MM.1S (cell line): ENCODE results near the gene NDUFAF7.
A peak's percentile ranks its signal among the peaks of the same experiment; 100 is the strongest.

Source experiments
- DNase-seq: peaks from one replicate; pipeline ENCODE4 v3.0.0-alpha.2; 2015
- H2AFZ ChIP-seq: fragments of 300-600 bp; sonication (generic); 2 replicates; pipeline ENCODE4 v1.6.0; 2016; ENCODE audit warnings: antibody characterized with exemption, low read length
- H3F3A ChIP-seq: fragments of 300-600 bp; sonication (generic); 2 replicates; pipeline ENCODE4 v1.6.1; 2016; ENCODE audit warnings: mild to moderate bottlenecking, antibody characterized with exemption, low read length, moderate library complexity, mixed read lengths; ENCODE audit not compliant: insufficient read depth
- H3K27ac ChIP-seq: fragments of 300-600 bp; sonication (generic); 2 replicates; pipeline ENCODE4 v1.5.1; 2016; ENCODE audit warnings: mild to moderate bottlenecking, low read length
- H3K27me3 ChIP-seq: fragments of 300-600 bp; sonication (generic); replicated peaks from 2 replicates; pipeline ENCODE4 v1.6.0; 2016; ENCODE audit warnings: low read length; ENCODE audit not compliant: insufficient read depth
- H3K36me3 ChIP-seq: fragments of 300-600 bp; sonication (generic); replicated peaks from 2 replicates; pipeline ENCODE4 v1.6.1; 2016; ENCODE audit warnings: mild to moderate bottlenecking, low read length, mixed read lengths; ENCODE audit not compliant: insufficient read depth
- H3K4me1 ChIP-seq: fragments of 300-600 bp; sonication (generic); 2 replicates; pipeline ENCODE4 v1.6.1; 2016; ENCODE audit warnings: low read length, mixed read lengths
- H3K4me2 ChIP-seq: fragments of 300-600 bp; sonication (generic); 2 replicates; pipeline ENCODE4 v1.6.0; 2016; ENCODE audit warnings: low read depth, low read length
- H3K4me3 ChIP-seq: fragments of 300-600 bp; sonication (generic); 2 replicates; pipeline ENCODE4 v1.5.1; 2016; ENCODE audit warnings: low read length, mixed read lengths
- H3K79me2 ChIP-seq: fragments of 300-600 bp; sonication (generic); 2 replicates; pipeline ENCODE4 v1.6.1; 2016; ENCODE audit warnings: mixed run types, low read length, mixed read lengths
- H3K9ac ChIP-seq: fragments of 300-600 bp; sonication (generic); 2 replicates; pipeline ENCODE4 v1.6.1; 2016; ENCODE audit warnings: low read length, mixed read lengths
- H3K9me2 ChIP-seq: fragments of 300-600 bp; sonication (generic); replicated peaks from 2 replicates; pipeline ENCODE4 v1.6.1; 2016; ENCODE audit warnings: mild to moderate bottlenecking, low read length, mixed read lengths; ENCODE audit not compliant: insufficient read depth
- H3K9me3 ChIP-seq: fragments of 300-600 bp; sonication (generic); replicated peaks from 2 replicates; pipeline ENCODE4 v1.6.1; 2016; ENCODE audit warnings: mild to moderate bottlenecking, low read length, mixed read lengths; ENCODE audit not compliant: insufficient read depth
- H4K20me1 ChIP-seq: fragments of 300-600 bp; sonication (generic); 2 replicates; pipeline ENCODE4 v1.6.1; 2016; ENCODE audit warnings: mild to moderate bottlenecking, low read length, moderate library complexity, mixed read lengths; ENCODE audit not compliant: insufficient read depth
- CTCF ChIP-seq: fragments of 300-600 bp; sonication (generic); IDR thresholded peaks from 2 replicates; pipeline ENCODE4 v1.5.1; 2016; ENCODE audit warnings: antibody characterized with exemption, low read length, mixed read lengths
- EZH2 ChIP-seq: fragments of 300-600 bp; sonication (generic); optimal IDR thresholded peaks from 2 replicates; pipeline ENCODE3; 2017; ENCODE audit warnings: low read depth, mild to moderate bottlenecking, antibody characterized with exemption, low read length, mixed read lengths
- EZH2phosphoT487 ChIP-seq: fragments of 300-600 bp; sonication (generic); IDR thresholded peaks from 2 replicates; pipeline ENCODE4 v1.6.1; 2018; ENCODE audit warnings: antibody characterized with exemption, low read length

The NDUFAF7 gene

GRCh38 chr2:37226863-37227262 lies 4.6 kb upstream of the NDUFAF7 start:
- Histone ChIP-seq H3K27ac (no peak overlapping the region), H3K9me2 (no peaks in the 10 kb centered on the region), H3K9ac (no peak overlapping the region), H2AFZ (no peak overlapping the region), H3K79me2 (peaks cover 85% of the 10 kb centered on the region), H3K36me3 (peaks cover 20% of the 10 kb centered on the region), H4K20me1 (peaks cover 9% of the 10 kb centered on the region; the same call in 1 of the 2 replicates), H3K9me3 (no peaks in the 10 kb centered on the region), H3K4me2 (no peak overlapping the region), H3F3A (0 out of 2 replicates have a peak, but pooled peaks cover 10% of the 10 kb centered on the region), H3K27me3 (no peaks in the 10 kb centered on the region), H3K4me1 (peaks cover 10% of the 10 kb centered on the region), H3K4me3 (no peak overlapping the region)
- TF ChIP-seq EZH2phosphoT487 = no peak
- TF ChIP-seq CTCF = no peak
- no peak for TF ChIP-seq EZH2
- DNase-seq = no peak

- no peaks in the 10 kb centered on the region for H3K9me2 ChIP-seq
- peaks cover 18% of the 10 kb centered on the region for H3K4me1 ChIP-seq
- no peaks in the 10 kb centered on the region for H3K27me3 ChIP-seq
- peaks cover 92% of the 10 kb centered on the region for H3K79me2 ChIP-seq
- H3K4me3 ChIP-seq = no peak overlapping the region
- H3K36me3 ChIP-seq = peaks cover 20% of the 10 kb centered on the region
- no peak overlapping the region for H3K27ac ChIP-seq
- no peak for TF ChIP-seq EZH2
- no peak for TF ChIP-seq CTCF
- no peak for TF ChIP-seq EZH2phosphoT487
- H4K20me1 ChIP-seq = peaks cover 3% of the 10 kb centered on the region; the same call in 1 of the 2 replicates
- no peak overlapping the region for H2AFZ ChIP-seq
- H3K9ac ChIP-seq = no peak overlapping the region
- DNase-seq = no peak
- no peaks in the 10 kb centered on the region for H3K9me3 ChIP-seq
- H3F3A ChIP-seq = 0 out of 2 replicates have a peak, but pooled peaks cover 10% of the 10 kb centered on the region
- H3K4me2 ChIP-seq = no peak overlapping the region
Measured at GRCh38 chr2:37228788-37229187, 2.7 kb upstream of the NDUFAF7 start.

- H3K4me1 ChIP-seq = peaks cover 18% of the 10 kb centered on the region
- H3K27ac ChIP-seq = peak overlapping the region; percentile 85
Measured at GRCh38 chr2:37230581-37230980, 877 bp upstream of the NDUFAF7 start.

More at GRCh38 chr2:37230581-37230980, 877 bp upstream of the NDUFAF7 start:
- Histone ChIP-seq H4K20me1 (0 out of 2 replicates have a peak, but pooled peaks cover 3% of the 10 kb centered on the region), H3K36me3 (peaks cover 20% of the 10 kb centered on the region), H3K27me3 (no peaks in the 10 kb centered on the region), H3K79me2 (peaks cover 94% of the 10 kb centered on the region), H3K4me2 (peak overlapping the region; percentile 96), H3K9me3 (no peaks in the 10 kb centered on the region), H3K4me3 (peak overlapping the region; percentile 98), H3K9ac (peak overlapping the region; percentile 91), H3F3A (0 out of 2 replicates have a peak, but pooled peaks cover 10% of the 10 kb centered on the region), H3K9me2 (no peaks in the 10 kb centered on the region), H2AFZ (peak overlapping the region; percentile 96; the same call in 1 of the 2 replicates)
- DNase-seq = no peak
- TF ChIP-seq EZH2 (no peak), CTCF (no peak), EZH2phosphoT487 (no peak)
